ENCODE results near the gene SMIM33.
"Not testable (repeated sequence)": the region's sequence is repeated elsewhere in the genome, so short reads cannot be mapped to it uniquely, and the experiment has no call there.

SMIM33 gene

DNA sequence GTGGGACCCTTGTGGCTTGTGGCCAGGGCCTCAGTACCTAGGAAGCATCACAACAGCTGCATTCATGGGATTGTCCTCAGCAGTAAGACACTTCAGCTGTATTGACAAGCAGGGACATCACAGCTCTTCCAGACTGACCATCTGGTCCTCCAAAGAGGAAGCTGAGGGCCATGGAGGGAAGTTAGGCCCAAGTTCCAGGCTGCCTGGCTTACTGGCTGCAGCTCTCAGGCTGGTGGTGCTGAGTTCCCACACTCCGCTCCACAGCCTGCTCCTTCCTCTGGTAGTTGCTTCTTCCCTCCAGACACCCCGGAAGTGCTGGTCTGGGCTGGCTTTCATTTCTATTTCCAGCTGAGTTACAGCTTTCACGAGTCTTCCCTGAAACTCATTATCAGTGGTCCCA is 17.5 kb downstream of the SMIM33 start:
- no peaks in the 10 kb centered on the region for H3K27me3 Mint-ChIP-seq
- no peak overlapping the region for H3K4me3 Mint-ChIP-seq
- no peaks in the 10 kb centered on the region for H3K9me3 Mint-ChIP-seq
- no peaks in the 10 kb centered on the region for H3K36me3 Mint-ChIP-seq (ENCODE audit: low read depth)
- peak overlapping the region; percentile 4 for H3K27ac Mint-ChIP-seq
- DNase-seq: no peak
- H3K4me1 Mint-ChIP-seq (ENCODE audit: low read depth): peaks cover 22% of the 10 kb centered on the region

GRCh38 chr5:139492700-139493192 is 21.9 kb downstream of the SMIM33 start:
- DNase-seq: no peak
- no peaks in the 10 kb centered on the region for H3K9me3 Mint-ChIP-seq

GRCh38 chr5:139494256-139494655 is 23.5 kb downstream of the SMIM33 start:
- DNase-seq: no peak
- H3K9me3 Mint-ChIP-seq: no peaks in the 10 kb centered on the region
- peaks cover 25% of the 10 kb centered on the region for H3K4me1 Mint-ChIP-seq (ENCODE audit: low read depth)
- no peaks in the 10 kb centered on the region for H3K27me3 Mint-ChIP-seq
- no peaks in the 10 kb centered on the region for H3K36me3 Mint-ChIP-seq (ENCODE audit: low read depth)
- no peak overlapping the region for H3K4me3 Mint-ChIP-seq
- H3K27ac Mint-ChIP-seq: no peak overlapping the region

More at GRCh38 chr5:139492700-139493192, 21.9 kb downstream of the SMIM33 start:
- H3K27me3 Mint-ChIP-seq: no peaks in the 10 kb centered on the region
- H3K4me3 Mint-ChIP-seq: no peak overlapping the region
- no peaks in the 10 kb centered on the region for H3K36me3 Mint-ChIP-seq (ENCODE audit: low read depth)
- H3K27ac Mint-ChIP-seq: no peak overlapping the region
- H3K4me1 Mint-ChIP-seq (ENCODE audit: low read depth): peaks cover 34% of the 10 kb centered on the region

- Mint-ChIP-seq H3K9me3 (no peaks in the 10 kb centered on the region), H3K4me3 (no peak overlapping the region), H3K36me3 (ENCODE audit: low read depth) (no peaks in the 10 kb centered on the region), H3K27ac (no peak overlapping the region), H3K4me1 (ENCODE audit: low read depth) (peaks cover 25% of the 10 kb centered on the region), H3K27me3 (no peaks in the 10 kb centered on the region)
- DNase-seq: no peak
Measured at GRCh38 chr5:139494832-139495231, 24.0 kb downstream of the SMIM33 start.

- DNase-seq: no peak
- H3K4me3 Mint-ChIP-seq: no peak overlapping the region
- H3K27me3 Mint-ChIP-seq: no peaks in the 10 kb centered on the region
- H3K27ac Mint-ChIP-seq: no peak overlapping the region
- H3K9me3 Mint-ChIP-seq: no peaks in the 10 kb centered on the region
- H3K36me3 Mint-ChIP-seq (ENCODE audit: low read depth): no peaks in the 10 kb centered on the region
- H3K4me1 Mint-ChIP-seq (ENCODE audit: low read depth): peaks cover 25% of the 10 kb centered on the region
Measured at GRCh38 chr5:139495638-139496435, 25.0 kb downstream of the SMIM33 start.

GRCh38 chr5:139501381-139501780 is 30.6 kb downstream of the SMIM33 start:
- H3K27me3 Mint-ChIP-seq: no peaks in the 10 kb centered on the region

GRCh38 chr5:139503036-139503817 is 32.4 kb downstream of the SMIM33 start:
- not testable (repeated sequence) for H3K36me3 Mint-ChIP-seq (ENCODE audit: low read depth); H3K9me3 Mint-ChIP-seq; DNase-seq; H3K4me3 Mint-ChIP-seq; H3K4me1 Mint-ChIP-seq (ENCODE audit: low read depth); H3K27me3 Mint-ChIP-seq
- H3K27ac Mint-ChIP-seq: peak overlapping the region; percentile 26

More at GRCh38 chr5:139501381-139501780, 30.6 kb downstream of the SMIM33 start:
- no peak for DNase-seq
- no peaks in the 10 kb centered on the region for H3K9me3 Mint-ChIP-seq
- H3K4me1 Mint-ChIP-seq (ENCODE audit: low read depth): peaks cover under 1% of the 10 kb centered on the region
- no peak overlapping the region for H3K4me3 Mint-ChIP-seq
- no peaks in the 10 kb centered on the region for H3K36me3 Mint-ChIP-seq (ENCODE audit: low read depth)
- no peak overlapping the region for H3K27ac Mint-ChIP-seq

- H3K27me3 Mint-ChIP-seq, H3K27ac Mint-ChIP-seq: not testable (repeated sequence)
Measured at GRCh38 chr5:139503879-139504278, 33.1 kb downstream of the SMIM33 start.

DNA sequence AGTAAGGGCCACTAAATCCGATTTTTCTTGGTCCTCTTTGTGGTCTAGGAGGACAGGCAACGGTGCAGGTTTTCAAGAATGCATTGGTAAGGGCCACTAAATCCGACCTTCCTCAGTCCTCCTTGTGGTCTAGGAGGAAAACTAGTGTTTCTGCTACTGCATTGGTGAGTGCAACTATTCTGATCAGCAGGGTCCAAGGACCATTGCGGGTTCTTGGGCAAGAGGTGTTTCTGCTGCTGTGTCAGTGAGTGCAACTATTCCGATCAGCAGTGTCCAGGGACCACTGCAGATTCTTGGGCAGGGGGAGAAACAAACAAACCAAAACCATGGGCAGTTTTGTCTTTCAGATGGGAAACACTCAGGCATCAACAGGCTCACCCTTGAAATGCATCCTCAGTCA is 33.9 kb downstream of the SMIM33 start:
- not testable (repeated sequence) for H3K27me3 Mint-ChIP-seq; H3K36me3 Mint-ChIP-seq (ENCODE audit: low read depth); H3K27ac Mint-ChIP-seq; DNase-seq; H3K9me3 Mint-ChIP-seq; H3K4me3 Mint-ChIP-seq; H3K4me1 Mint-ChIP-seq (ENCODE audit: low read depth)

More at GRCh38 chr5:139503879-139504278, 33.1 kb downstream of the SMIM33 start:
- H3K36me3 Mint-ChIP-seq (ENCODE audit: low read depth); DNase-seq; H3K4me1 Mint-ChIP-seq (ENCODE audit: low read depth); H3K4me3 Mint-ChIP-seq; H3K9me3 Mint-ChIP-seq: not testable (repeated sequence)

DNA sequence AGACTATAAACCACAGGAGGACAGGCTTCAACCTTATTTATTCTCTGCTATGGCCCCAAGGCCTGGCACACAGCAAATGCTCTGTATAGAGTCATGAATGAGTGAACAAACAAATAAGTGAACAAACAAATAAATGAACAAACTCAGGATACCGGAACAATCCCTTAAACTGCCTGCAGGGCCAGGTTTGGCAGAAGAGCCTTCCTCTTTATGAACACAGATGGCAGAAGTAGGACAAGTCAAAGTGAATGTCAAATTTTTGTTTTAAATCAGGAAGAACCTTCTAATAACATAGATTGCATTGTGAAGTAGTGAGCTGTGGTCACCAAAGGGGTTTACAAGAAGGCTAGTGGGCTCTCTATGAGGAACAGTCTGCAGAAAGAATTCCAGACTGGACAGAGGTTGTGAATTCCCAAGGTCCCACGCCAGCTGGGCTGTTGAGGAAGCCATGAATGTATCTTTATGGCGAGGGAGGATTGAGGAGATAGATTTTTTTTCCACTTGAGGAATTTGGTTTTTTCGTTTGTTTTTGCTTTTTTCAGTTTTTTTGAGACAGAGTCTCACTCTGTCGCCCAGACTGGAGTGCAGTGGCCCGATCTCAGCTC is 42.1 kb downstream of the SMIM33 start:
- Mint-ChIP-seq H3K36me3 (ENCODE audit: low read depth) (peaks cover 3% of the 10 kb centered on the region), H3K4me3 (no peak overlapping the region), H3K9me3 (peaks cover 3% of the 10 kb centered on the region), H3K27me3 (no peaks in the 10 kb centered on the region), H3K4me1 (ENCODE audit: low read depth) (peaks cover 62% of the 10 kb centered on the region), H3K27ac (no peak overlapping the region)
- DNase-seq: no peak

DNA sequence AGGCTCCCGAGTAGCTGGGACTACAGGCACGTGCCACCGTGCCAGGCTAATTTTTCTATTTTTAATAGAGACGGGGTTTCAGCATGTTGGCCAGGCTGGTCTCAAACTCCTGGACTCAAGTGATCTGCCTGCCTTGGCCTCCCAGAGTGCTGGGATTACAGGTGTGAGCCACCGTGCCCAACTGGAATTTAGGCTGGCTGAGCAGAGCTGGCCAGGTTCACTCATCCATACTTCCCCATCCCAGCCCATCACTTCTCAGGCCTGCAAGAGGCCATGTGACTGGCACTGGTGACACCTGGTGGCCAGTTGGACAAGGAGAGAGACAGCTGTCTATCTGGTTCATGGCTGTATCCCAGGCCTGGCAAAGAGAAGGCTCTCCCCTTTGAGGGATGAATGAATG is 42.6 kb downstream of the SMIM33 start:
- H3K36me3 Mint-ChIP-seq (ENCODE audit: low read depth); H3K27me3 Mint-ChIP-seq; H3K4me3 Mint-ChIP-seq; H3K9me3 Mint-ChIP-seq: not testable (repeated sequence)
- peaks cover 64% of the 10 kb centered on the region for H3K4me1 Mint-ChIP-seq (ENCODE audit: low read depth)
- peak; percentile 82 for DNase-seq
- H3K27ac Mint-ChIP-seq: peak overlapping the region; percentile 48

DNA sequence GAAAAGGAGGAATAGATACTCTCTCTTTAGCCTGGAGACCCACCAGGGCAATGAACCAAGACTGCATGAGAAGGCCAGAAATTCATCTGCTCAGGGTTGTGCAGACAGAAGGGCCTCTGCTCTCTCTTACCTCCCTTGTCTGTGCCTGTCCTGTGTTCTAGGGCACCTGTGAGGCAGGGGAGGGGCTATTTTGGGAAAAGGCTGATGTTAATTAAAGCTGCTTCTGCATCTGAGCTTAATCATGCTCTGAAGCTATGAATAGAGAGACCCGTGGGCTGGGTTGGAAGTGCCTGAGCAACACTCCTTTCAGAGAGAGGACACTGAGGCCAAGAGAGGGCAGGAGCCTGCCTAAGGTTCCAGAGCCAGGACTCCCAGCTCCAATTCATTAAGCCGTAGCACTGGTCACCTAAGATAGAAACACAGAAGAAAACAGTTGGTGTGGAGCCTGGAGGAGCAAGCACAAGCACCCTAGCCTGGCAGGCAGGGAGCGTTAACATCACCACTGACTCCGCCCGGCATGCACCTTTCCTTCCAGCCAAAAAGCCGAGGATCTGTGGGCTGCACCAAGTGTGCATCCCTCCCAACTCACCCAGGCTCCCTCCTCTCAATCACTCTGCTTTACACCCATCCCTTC is 43.2 kb downstream of the SMIM33 start:
- no peak for DNase-seq
- no peak overlapping the region for H3K4me3 Mint-ChIP-seq
- peaks cover 66% of the 10 kb centered on the region for H3K4me1 Mint-ChIP-seq (ENCODE audit: low read depth)
- H3K27me3 Mint-ChIP-seq: peaks cover 2% of the 10 kb centered on the region
- peak overlapping the region; percentile 59 for H3K27ac Mint-ChIP-seq
- peaks cover 3% of the 10 kb centered on the region for H3K9me3 Mint-ChIP-seq
- H3K36me3 Mint-ChIP-seq (ENCODE audit: low read depth): peaks cover 3% of the 10 kb centered on the region

DNA sequence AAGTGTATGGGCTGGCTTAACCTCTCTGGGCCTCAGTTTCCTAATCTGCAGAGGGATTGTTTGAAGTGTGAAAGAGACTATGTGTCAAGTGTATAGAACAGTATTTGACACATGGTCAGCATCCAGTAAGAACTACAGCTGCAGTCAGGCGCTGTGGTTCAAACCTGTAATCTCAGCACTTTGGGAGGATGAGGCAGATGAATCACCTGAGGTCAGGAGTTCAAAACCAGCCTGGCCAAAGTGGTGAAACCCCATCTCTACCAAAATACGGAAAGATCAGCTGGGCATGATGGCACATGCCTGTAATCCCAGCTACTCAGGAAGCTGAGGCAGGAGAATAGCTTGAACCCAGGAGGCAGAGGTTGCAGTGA is 43.7 kb downstream of the SMIM33 start:
- Mint-ChIP-seq H3K36me3 (ENCODE audit: low read depth) (peaks cover 3% of the 10 kb centered on the region), H3K9me3 (peaks cover 3% of the 10 kb centered on the region), H3K4me3 (no peak overlapping the region), H3K4me1 (ENCODE audit: low read depth) (peaks cover 67% of the 10 kb centered on the region), H3K27ac (peak overlapping the region; percentile 59), H3K27me3 (peaks cover 3% of the 10 kb centered on the region)
- no peak for DNase-seq
